ENCODE data around the gene JAZF1. TPM values are rescaled to one million over a fixed set of nuclear protein-coding genes. Genes with fewer than 3 reads are reported as not detected.

The JAZF1 gene
- total and polyA plus RNA-seq, 2 of the 8 experiments (the other 6 are each of a cell fraction or from before 2014, with no cell fraction given): 2.6 to 21.8 TPM

- H3K23me2 ChIP-seq (ENCODE audit: low read depth, low read length): no peaks in the 10 kb centered on the region
- H3K79me1 ChIP-seq (ENCODE audit: low read depth, low read length): no peaks in the 10 kb centered on the region
- no peak overlapping the region for H3K4me3 ChIP-seq (ENCODE audit: extremely low read depth in 1 of 4, insufficient read depth in 2 of 4, low read depth in 3 of 4, low read length in 4 of 4)
- POLR2A ChIA-PET (ENCODE audit: partially characterized antibody): no interaction called here
- no peak for FAIRE-seq
- no peak overlapping the region for H2BK20ac ChIP-seq (ENCODE audit: low read length)
- H3K23ac ChIP-seq (ENCODE audit: insufficient read length): no peak overlapping the region
- H3K56ac ChIP-seq (replicated peaks; ENCODE audit: insufficient read length, low read depth, low read length): no peak overlapping the region
- CTCF ChIA-PET (ENCODE audit: partially characterized antibody): interaction anchor here (1.4 to 2.3 kb wide), 2 partner anchors 8 to 53 kb away, joined by 4 to 5 read pairs; no protein-coding TSS in a partner anchor
- no peak overlapping the region for H2BK12ac ChIP-seq (ENCODE audit: low read depth, low read length)
- DNase-seq (ENCODE audit: low read depth in 1 of 2, low spot score in 2 of 2): no peak
- H3K36me3 ChIP-seq (ENCODE audit: control insufficient read depth in 2 of 4, insufficient read depth in 4 of 4, low read length in 3 of 4): no peaks in the 10 kb centered on the region
- H2AFZ ChIP-seq (ENCODE audit: low read length): no peak overlapping the region
- H4K20me1 ChIP-seq (replicated peaks in 1 of 2; ENCODE audit: control insufficient read depth in 1 of 2, insufficient read depth in 2 of 2, low read length in 2 of 2): no peaks in the 10 kb centered on the region
- no peak overlapping the region for H3K18ac ChIP-seq (ENCODE audit: extremely low read depth, low read length)
- no peak overlapping the region for H4K91ac ChIP-seq (replicated peaks; ENCODE audit: insufficient read length, low read length)
- no peak overlapping the region for H2AK5ac ChIP-seq (ENCODE audit: low read depth, low read length)
- no peak overlapping the region for H2BK15ac ChIP-seq (ENCODE audit: low read length)
- no peaks in the 10 kb centered on the region for H3K4me1 ChIP-seq (replicated peaks in 1 of 4; ENCODE audit: control insufficient read depth in 3 of 4, insufficient read depth in 4 of 4, low read length in 3 of 4)
- 87% methylated on average over 3 of the region's 3 CpGs; no CpG with 5 or more reads in 1 of the 2 experiments for WGBS, 2 experiments (ENCODE audit: extremely low coverage in 1 of 2, insufficient coverage in 1 of 2, insufficient read length in 1 of 2, insufficient replicate concordance in 2 of 2, low coverage in 1 of 2, low lambda C conversion rate in 2 of 2, missing lambda C conversion rate in 1 of 2)
- H3K4me2 ChIP-seq (ENCODE audit: insufficient read depth in 1 of 2, low read depth in 2 of 2, low read length in 2 of 2): no peak overlapping the region
- no peaks in the 10 kb centered on the region for H3K9me3 ChIP-seq (ENCODE audit: insufficient read depth in 2 of 2, low read depth in 1 of 2, low read length in 1 of 2)
- TF ChIP-seq JUN (IDR thresholded peaks at IDR 0.05; ENCODE audit: low read depth, low read length): no peak
- no peak overlapping the region for H3K14ac ChIP-seq (ENCODE audit: insufficient read length)
- H2BK120ac ChIP-seq (replicated peaks; ENCODE audit: low read depth, low read length): no peak overlapping the region
- no peak overlapping the region for H3K27ac ChIP-seq (ENCODE audit: low read depth, low read length)
- no peaks in the 10 kb centered on the region for H3K79me2 ChIP-seq (ENCODE audit: control insufficient read depth in 1 of 2, insufficient read depth in 2 of 2, low read length in 2 of 2)
- H4K8ac ChIP-seq (ENCODE audit: extremely low read depth, insufficient read depth, low read length): no peak overlapping the region
- no peak overlapping the region for H2BK5ac ChIP-seq (ENCODE audit: low read depth, low read length)
- H3K27me3 ChIP-seq (replicated peaks in 1 of 4; ENCODE audit: control insufficient read depth in 3 of 4, extremely low read depth in 1 of 4, insufficient read depth in 3 of 4, low read length in 3 of 4): no peaks in the 10 kb centered on the region
- no peak overlapping the region for H3K4ac ChIP-seq (replicated peaks; ENCODE audit: insufficient read length, low read depth, low read length)
- H4K5ac ChIP-seq (ENCODE audit: insufficient read length, low read depth, low read length): no peak overlapping the region
- H3K9ac ChIP-seq (replicated peaks in 1 of 4; ENCODE audit: extremely low read depth in 1 of 4, low read depth in 3 of 4, low read length in 3 of 4): no peak overlapping the region
Measured at GRCh38 chr7:27973625-27974024, 207.0 kb downstream of the JAZF1 start.

Measured in H1 (cell line).